Fibroblast of villous mesenchyme (primary cell): Measurements from ENCODE around the gene AMPD3. TPM values are rescaled to one million over a fixed set of nuclear protein-coding genes. Genes with fewer than 3 reads are reported as not detected.

Experiments used
- DNase-seq: peaks from one replicate; pipeline ENCODE4 v3.0.0-alpha.2; 2010; ENCODE audit warnings: low read depth
- H3K4me3 ChIP-seq: 2 replicates; pipeline ENCODE4 v1.5.1; 2011; ENCODE audit warnings: low read depth, mild to moderate bottlenecking, low read length
- total RNA-seq: library from RNA; depleted of rRNA; stranded (reverse); fragments of >200 nt; gene quantifications from 2 replicates; pipeline ENCODE4 v1.2.3, GENCODE V29; 2012
- TF ChIP-seq, protein P1 (sequence below): IDR thresholded peaks from 2 replicates; pipeline ENCODE4 v1.5.1; 2012; ENCODE audit warnings: low read depth, mild to moderate bottlenecking, low read length; ENCODE audit not compliant: insufficient read depth

The AMPD3 gene
- total RNA-seq, 1 donor = 22.9 TPM

DNA sequence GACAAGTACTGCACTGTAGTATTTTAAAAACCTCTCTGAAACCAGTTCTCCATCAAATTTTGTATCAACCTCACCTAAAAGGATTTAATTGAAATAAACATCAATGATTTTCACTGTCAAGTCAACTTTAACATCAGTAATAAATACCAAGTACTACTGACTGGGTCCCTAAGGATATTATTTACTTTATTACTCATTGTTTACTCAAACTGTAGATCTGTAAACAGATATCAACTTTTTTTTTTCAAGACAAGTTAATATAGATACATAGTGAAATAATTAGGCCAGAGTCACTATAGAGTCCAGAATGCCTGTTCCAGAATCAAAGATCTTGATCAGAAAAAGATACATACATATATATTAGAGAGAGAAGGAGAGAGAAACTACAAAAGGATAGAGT, 84.3 kb downstream of the AMPD3 start:
- TF ChIP-seq, protein P1, sequence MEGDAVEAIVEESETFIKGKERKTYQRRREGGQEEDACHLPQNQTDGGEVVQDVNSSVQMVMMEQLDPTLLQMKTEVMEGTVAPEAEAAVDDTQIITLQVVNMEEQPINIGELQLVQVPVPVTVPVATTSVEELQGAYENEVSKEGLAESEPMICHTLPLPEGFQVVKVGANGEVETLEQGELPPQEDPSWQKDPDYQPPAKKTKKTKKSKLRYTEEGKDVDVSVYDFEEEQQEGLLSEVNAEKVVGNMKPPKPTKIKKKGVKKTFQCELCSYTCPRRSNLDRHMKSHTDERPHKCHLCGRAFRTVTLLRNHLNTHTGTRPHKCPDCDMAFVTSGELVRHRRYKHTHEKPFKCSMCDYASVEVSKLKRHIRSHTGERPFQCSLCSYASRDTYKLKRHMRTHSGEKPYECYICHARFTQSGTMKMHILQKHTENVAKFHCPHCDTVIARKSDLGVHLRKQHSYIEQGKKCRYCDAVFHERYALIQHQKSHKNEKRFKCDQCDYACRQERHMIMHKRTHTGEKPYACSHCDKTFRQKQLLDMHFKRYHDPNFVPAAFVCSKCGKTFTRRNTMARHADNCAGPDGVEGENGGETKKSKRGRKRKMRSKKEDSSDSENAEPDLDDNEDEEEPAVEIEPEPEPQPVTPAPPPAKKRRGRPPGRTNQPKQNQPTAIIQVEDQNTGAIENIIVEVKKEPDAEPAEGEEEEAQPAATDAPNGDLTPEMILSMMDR = no peak
- no peak overlapping the region for H3K4me3 ChIP-seq
- no peak for DNase-seq

DNA sequence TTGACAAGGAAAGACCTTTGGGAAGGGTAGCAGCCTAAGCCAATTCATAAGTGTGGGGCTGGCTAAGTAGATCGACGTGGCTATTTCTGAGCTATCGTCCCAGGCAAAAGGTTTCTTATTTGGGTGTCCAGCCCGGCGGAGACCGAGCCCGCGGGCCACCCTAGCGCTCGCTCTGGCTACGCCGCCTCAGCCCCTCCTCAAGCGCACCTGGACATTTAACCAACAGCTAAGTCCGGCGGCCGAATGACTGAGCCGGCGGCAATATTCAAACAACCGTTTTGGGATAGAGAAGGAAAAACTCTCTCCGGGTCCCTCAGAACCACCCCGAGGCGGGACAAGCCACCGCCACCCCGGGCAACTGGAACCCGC, 85.5 kb downstream of the AMPD3 start:
- peak; percentile 43 for DNase-seq
- TF ChIP-seq, protein P1 = no peak
- H3K4me3 ChIP-seq = peak overlapping the region; percentile 79

DNA sequence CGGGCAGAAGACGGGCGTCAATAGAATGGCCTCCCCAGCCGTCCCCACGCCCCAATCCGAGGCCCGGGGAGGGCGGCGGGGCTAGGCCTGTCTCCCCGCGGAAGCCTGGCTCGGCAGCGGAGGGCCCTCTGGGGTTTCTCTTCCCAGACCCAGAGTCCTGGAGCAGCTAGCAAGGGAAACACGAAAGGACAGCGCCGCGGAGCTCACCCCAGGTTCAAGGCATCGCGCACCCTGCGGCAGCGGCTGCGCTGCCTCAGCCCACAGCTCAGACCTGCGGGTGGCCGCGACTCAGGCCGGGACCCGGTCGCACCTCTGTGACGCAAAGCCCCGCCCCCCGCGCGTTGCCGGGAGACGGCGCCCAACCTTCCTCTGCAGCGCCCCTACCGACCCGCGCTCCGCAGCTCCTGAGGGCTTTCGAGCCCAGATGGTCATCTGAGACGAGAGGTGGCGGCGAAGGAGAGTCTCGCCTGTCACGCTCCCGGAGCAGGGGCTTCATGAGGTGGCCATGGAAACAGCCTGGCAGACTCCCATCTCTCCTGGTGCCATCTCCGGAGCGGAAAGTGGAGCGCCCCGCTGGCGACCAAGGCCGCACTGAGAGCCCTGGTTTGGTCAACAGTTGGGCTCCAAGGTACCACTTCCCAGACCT, 86.0 kb downstream of the AMPD3 start, which contains the start of gene RNF141:
Gene RNF141 (minus strand): TSS at position 273 of the 646 bp plus-strand sequence. CDS start 7,029 bp downstream, outside the sequence.
- peak; percentile 91 for DNase-seq
- TF ChIP-seq, protein P1 = peak; percentile 72
- H3K4me3 ChIP-seq = peak within 1 kb of the TSS; percentile 79

DNA sequence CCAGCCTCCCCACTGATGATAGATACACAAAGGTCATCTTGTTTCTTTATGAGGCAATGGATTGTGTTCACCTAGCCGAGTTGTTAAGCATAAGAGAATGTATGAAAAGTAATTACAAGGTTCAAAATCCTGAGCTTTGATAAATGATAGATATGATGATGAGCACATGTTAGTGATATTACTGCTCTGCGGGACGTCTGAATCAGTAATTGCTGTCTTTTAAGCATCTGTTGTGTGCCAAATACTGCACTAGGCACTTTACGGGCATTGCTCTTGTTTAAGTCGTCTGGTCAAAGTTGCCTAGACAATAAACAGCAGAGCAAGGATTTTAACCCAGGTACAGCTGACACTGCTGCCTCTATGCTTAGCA, 86.5 kb downstream of the AMPD3 start:
- peak overlapping the region; percentile 79 for H3K4me3 ChIP-seq
- no peak for DNase-seq
- TF ChIP-seq, protein P1 = no peak

DNA sequence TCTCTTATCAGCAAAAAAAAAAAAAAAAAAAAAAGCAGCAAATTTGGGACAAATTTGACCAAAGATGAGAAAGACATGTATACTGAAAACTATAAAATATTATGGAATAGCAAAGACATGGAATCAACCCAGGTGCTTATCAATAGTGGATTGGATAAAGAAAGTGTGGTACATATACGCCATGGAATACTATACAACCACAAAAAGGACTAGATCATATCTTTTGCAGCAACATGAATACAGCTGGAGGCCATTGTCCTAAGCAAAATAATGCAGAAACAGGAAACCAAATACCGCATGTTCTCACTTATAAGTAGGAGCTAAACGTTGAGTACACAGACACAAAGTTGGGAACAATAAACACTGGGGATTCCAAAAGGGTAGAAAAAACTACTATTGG, 87.7 kb downstream of the AMPD3 start:
- no peak for DNase-seq
- TF ChIP-seq, protein P1 = no peak
- no peak overlapping the region for H3K4me3 ChIP-seq

DNA sequence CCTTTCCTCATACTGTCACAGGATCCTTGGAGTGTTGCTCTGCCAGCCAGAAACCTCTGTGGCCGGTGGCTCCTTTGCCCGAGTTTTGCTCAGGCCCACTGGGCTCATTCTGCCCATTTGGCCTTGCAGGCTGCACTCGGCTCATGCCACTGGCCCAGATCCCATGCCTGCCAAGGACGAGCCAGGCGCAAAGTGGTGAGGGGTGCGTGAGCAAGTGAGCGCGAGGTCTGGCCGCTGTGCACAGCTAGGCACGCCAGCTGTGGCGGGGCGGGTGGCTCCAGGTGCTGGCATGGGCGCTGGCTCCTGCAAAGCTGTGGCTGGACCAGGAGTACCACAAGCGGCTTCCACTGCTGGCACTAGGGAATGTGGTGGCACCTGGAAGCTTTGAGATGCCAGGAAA, 88.7 kb downstream of the AMPD3 start:
- DNase-seq = no peak
- no peak overlapping the region for H3K4me3 ChIP-seq
- TF ChIP-seq, protein P1 = no peak
